ENCODE measurements around the gene STARD10. TPM values are rescaled to one million over a fixed set of nuclear protein-coding genes. Genes with fewer than 3 reads are reported as not detected.
A peak's percentile ranks its signal among the peaks of the same experiment; 100 is the strongest.

STARD10 gene
- total and polyA plus RNA-seq, 10 donors: 19.7 to 46.7 (median 27.9) TPM

DNA sequence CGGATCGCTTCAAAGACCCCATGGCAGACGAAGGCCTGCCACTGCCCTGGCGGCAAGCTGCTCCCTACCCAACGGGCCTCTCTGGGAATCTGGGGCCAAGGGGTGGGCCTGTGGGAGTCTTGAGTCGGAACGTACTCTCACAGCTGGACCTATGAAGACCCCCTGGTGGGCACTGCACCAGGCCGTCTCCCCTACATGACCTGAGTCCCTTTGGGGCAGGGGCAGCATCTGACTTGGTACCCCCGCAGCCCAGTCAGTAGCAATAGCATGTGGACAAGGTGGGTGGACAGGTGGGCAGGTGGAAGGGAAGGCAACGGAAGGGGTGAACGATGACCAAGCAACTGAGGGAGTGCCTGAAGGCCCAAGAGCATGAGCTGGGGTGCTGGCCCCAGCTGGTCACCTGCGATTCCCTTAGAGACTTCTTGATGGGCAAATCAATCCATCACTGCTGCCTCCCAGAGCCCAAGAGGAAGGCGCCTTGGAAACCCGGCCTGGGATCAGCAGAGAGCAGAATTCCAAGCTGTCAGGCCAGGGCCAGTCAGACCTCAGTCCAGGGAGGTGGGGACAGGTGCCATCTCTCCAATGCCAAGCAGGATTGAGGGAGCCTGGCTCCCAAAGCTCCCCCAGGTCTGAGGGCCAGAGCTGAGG is 76.9 kb downstream of the STARD10 start:
- no peak for DNase-seq
- Histone ChIP-seq H3K27me3 (replicated peaks in 1 of 7) (no peaks in the 10 kb centered on the region), H3K27ac (peak overlapping the region in 3 of 8 donors; percentile 4 to 97 (median 93)), H3K4me1 (peaks cover 40 to 100% (median 84%) of the 10 kb centered on the region in 6 donors), H3K36me3 (peaks cover 0 to 96% (median 34%) of the 10 kb centered on the region in 6 donors), H3K9me3 (no peaks in the 10 kb centered on the region), H3K4me3 (no peak overlapping the region)
- TF ChIP-seq, protein P1, sequence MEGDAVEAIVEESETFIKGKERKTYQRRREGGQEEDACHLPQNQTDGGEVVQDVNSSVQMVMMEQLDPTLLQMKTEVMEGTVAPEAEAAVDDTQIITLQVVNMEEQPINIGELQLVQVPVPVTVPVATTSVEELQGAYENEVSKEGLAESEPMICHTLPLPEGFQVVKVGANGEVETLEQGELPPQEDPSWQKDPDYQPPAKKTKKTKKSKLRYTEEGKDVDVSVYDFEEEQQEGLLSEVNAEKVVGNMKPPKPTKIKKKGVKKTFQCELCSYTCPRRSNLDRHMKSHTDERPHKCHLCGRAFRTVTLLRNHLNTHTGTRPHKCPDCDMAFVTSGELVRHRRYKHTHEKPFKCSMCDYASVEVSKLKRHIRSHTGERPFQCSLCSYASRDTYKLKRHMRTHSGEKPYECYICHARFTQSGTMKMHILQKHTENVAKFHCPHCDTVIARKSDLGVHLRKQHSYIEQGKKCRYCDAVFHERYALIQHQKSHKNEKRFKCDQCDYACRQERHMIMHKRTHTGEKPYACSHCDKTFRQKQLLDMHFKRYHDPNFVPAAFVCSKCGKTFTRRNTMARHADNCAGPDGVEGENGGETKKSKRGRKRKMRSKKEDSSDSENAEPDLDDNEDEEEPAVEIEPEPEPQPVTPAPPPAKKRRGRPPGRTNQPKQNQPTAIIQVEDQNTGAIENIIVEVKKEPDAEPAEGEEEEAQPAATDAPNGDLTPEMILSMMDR (IDR thresholded peaks at IDR 0.05 in 8 of 11, conservative IDR thresholded peaks at IDR 0.05 in 3 of 11): no peak
- TF ChIP-seq POLR2AphosphoS5 (IDR thresholded peaks at IDR 0.05) (no peak), POLR2A (IDR thresholded peaks at IDR 0.05) (no peak)
- intact Hi-C loops (cut with DNase I; ENCODE audit: low total_unique reads): no loop called here
- 87 to 95% (median 92%) methylated on average over 7 to 14 of the region's 14 CpGs for WGBS, 5 donors

DNA sequence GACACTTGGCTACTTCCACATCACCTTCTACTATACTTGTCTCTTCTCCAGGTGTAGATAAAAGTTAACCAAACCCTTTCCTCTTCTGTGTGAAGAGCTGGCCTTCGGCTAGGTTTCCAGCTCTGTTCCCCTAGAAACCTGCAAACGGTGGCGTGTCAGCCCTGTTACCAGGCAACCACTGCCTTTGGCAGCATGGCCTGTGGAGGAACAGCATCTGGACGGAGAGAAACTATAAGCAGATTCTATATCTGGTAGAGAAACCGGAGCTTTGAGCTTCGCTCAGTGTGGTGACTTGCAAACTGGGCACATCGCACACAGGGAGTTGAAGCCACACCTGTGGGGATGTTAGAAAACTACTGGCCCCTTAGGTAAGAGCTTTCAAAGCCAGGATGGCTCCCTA is 77.6 kb downstream of the STARD10 start:
- Histone ChIP-seq H3K36me3 (peaks cover 0 to 97% (median 38%) of the 10 kb centered on the region in 6 donors), H3K4me1 (peaks cover 38 to 100% (median 82%) of the 10 kb centered on the region in 6 donors), H3K4me3 (no peak overlapping the region), H3K9me3 (no peaks in the 10 kb centered on the region), H3K27ac (peak overlapping the region in 2 of 8 donors; percentile 5 to 93), H3K27me3 (replicated peaks in 1 of 7) (no peaks in the 10 kb centered on the region)
- no peak for DNase-seq
- intact Hi-C loops (cut with DNase I; ENCODE audit: low total_unique reads): no loop called here
- WGBS, 5 donors: 79 to 86% (median 83%) methylated on average over 7 of the region's 7 CpGs
- TF ChIP-seq POLR2AphosphoS5 (IDR thresholded peaks at IDR 0.05) (no peak), POLR2A (IDR thresholded peaks at IDR 0.05) (no peak)

DNA sequence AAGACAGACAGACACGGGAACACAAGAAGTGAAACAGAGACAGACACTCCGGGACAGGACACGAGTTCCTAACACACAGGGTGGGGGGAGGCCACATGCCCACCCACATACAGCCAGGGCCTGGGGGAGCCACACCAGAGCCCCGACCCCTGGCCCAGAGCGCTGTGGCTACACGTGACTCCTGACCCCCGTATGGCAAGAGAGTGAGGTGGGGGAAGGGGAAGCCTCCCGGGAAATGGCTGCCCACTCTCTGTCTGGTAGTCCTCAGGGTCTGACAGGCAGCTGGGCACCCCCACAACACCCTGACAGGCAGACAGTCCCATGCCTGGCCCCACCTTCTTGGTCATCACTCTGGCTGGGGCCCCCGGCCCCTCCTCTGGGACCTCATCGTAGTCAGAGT is 81.0 kb downstream of the STARD10 start:
- 51 to 82% (median 74%) methylated on average over 7 to 10 of the region's 10 CpGs for WGBS, 5 donors
- H3K27ac ChIP-seq: peak overlapping the region in 7 of 8 donors; percentile 53 to 80 (median 68)
- no peaks in the 10 kb centered on the region for H3K27me3 ChIP-seq (replicated peaks in 1 of 7)
- no peaks in the 10 kb centered on the region for H3K9me3 ChIP-seq
- H3K36me3 ChIP-seq: peaks cover 0 to 100% (median 67%) of the 10 kb centered on the region in 6 donors
- no peak for DNase-seq
- no peak for TF ChIP-seq POLR2A (IDR thresholded peaks at IDR 0.05)
- TF ChIP-seq, protein P1 (IDR thresholded peaks at IDR 0.05 in 8 of 11, conservative IDR thresholded peaks at IDR 0.05 in 3 of 11): no peak
- TF ChIP-seq POLR2AphosphoS5 (IDR thresholded peaks at IDR 0.05): no peak
- H3K4me3 ChIP-seq: peak overlapping the region in 3 of 8 donors; percentile 3 to 48 (median 21)
- H3K4me1 ChIP-seq: peaks cover 5 to 77% (median 49%) of the 10 kb centered on the region in 6 donors
- intact Hi-C loops (cut with DNase I; ENCODE audit: low total_unique reads): no loop called here

DNA sequence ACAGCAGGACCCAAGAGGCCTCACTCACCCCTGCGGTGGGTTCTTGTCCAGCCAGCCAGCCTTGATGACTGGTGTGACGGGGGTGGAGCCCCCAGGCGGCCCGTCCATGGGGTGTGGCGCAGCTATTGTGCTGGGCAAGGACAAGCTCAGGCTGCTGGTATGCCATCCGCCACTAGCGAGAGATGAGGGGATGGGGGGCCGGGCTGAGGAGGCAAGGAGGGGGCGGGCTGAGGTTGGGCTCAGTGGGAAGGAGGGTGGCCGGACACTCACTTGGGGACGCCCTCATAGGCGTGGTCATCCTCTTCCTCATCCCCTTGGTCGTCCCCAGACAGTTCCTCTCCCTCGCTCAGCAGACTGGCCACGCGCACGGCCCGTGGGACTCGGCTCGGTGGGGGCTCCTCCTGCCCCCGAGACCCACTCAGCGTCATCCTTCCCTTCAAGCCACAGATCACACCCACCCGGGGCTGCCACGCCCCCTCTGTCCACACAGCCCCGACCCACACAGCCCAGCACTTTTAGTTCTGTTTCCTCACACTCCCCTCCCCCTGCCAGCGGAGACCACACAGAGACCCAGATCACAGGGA is 81.6 kb downstream of the STARD10 start:
- peak overlapping the region in 3 of 8 donors; percentile 3 to 48 (median 21) for H3K4me3 ChIP-seq
- TF ChIP-seq, protein P1 (IDR thresholded peaks at IDR 0.05 in 8 of 11, conservative IDR thresholded peaks at IDR 0.05 in 3 of 11): no peak
- TF ChIP-seq POLR2AphosphoS5 (IDR thresholded peaks at IDR 0.05): peak; percentile 46 to 81 (median 66)
- peaks cover 0 to 77% (median 43%) of the 10 kb centered on the region in 6 donors for H3K4me1 ChIP-seq
- H3K9me3 ChIP-seq: no peaks in the 10 kb centered on the region
- 43 to 64% (median 55%) methylated on average over 21 to 26 of the region's 26 CpGs for WGBS, 5 donors
- peak; percentile 86 for DNase-seq
- H3K27me3 ChIP-seq (replicated peaks in 1 of 7): no peaks in the 10 kb centered on the region
- intact Hi-C loops (cut with DNase I; ENCODE audit: low total_unique reads): no loop called here
- peaks cover 0 to 100% (median 68%) of the 10 kb centered on the region in 6 donors for H3K36me3 ChIP-seq
- H3K27ac ChIP-seq: peak overlapping the region in 7 of 8 donors; percentile 53 to 80 (median 68)

All from spleen (tissue), 11 donors.